Measurements from ENCODE around the gene CSNK2A2.

The CSNK2A2 gene

GRCh38 chr16:58194790-58195189 is 3.1 kb downstream of the CSNK2A2 start:
- Histone ChIP-seq H3K4me1 (ENCODE audit: control insufficient read depth, insufficient read depth, low read depth, low read length) (peaks cover 11% of the 10 kb centered on the region), H2AFZ (ENCODE audit: low read depth, low read length) (no peak overlapping the region), H3K27ac (ENCODE audit: low read length, poor library complexity, severe bottlenecking) (no peak overlapping the region), H3K27me3 (ENCODE audit: control insufficient read depth in 1 of 2, insufficient read depth in 1 of 2, low read length in 2 of 2) (peaks cover 6 to 11% of the 10 kb centered on the region in 2 experiments), H2BK12ac (ENCODE audit: low read length in 2 of 2) (no peak overlapping the region), H2BK5ac (ENCODE audit: low read depth, low read length, poor library complexity, severe bottlenecking) (no peak overlapping the region), H3K9me3 (ENCODE audit: control insufficient read depth, low read length) (no peaks in the 10 kb centered on the region), H2BK120ac (ENCODE audit: low read depth, low read length) (no peak overlapping the region), H3K4me3 (ENCODE audit: insufficient read depth in 1 of 2, low read depth in 1 of 2, low read length in 2 of 2) (no peak overlapping the region), H3K4me2 (ENCODE audit: low read length, poor library complexity, severe bottlenecking) (no peak overlapping the region), H3K23ac (ENCODE audit: low read length in 2 of 2) (no peak overlapping the region), H4K91ac (ENCODE audit: low read length) (no peak overlapping the region), H3K36me3 (ENCODE audit: control insufficient read depth in 1 of 2, insufficient read depth in 2 of 2, low read depth in 1 of 2, low read length in 2 of 2) (peaks cover 3 to 60% of the 10 kb centered on the region in 2 experiments), H4K8ac (ENCODE audit: low read length) (no peak overlapping the region), H3K9ac (ENCODE audit: low read length) (peak overlapping the region; percentile 6), H3K79me1 (replicated peaks; ENCODE audit: low read length, poor library complexity, severe bottlenecking) (peaks cover 10% of the 10 kb centered on the region), H3K18ac (ENCODE audit: low read depth in 1 of 2, low read length in 2 of 2) (no peak overlapping the region), H2BK15ac (ENCODE audit: low read depth, poor library complexity, severe bottlenecking) (no peak overlapping the region), H2AK5ac (ENCODE audit: low read length, severe bottlenecking) (no peak overlapping the region), H3K4ac (ENCODE audit: low read depth in 1 of 2, low read length in 2 of 2) (no peak overlapping the region), H3K14ac (ENCODE audit: low read length in 2 of 2) (no peak overlapping the region)
- no peak for DNase-seq
- WGBS: 70% methylated on average over 2 of the region's 3 CpGs

- H3K18ac ChIP-seq (ENCODE audit: low read depth in 1 of 2, low read length in 2 of 2): no peak overlapping the region
- H3K23ac ChIP-seq (ENCODE audit: low read length in 2 of 2): no peak overlapping the region
- no peak overlapping the region for H3K14ac ChIP-seq (ENCODE audit: low read length in 2 of 2)
- H3K4me2 ChIP-seq (ENCODE audit: low read length, poor library complexity, severe bottlenecking): no peak overlapping the region
- no peaks in the 10 kb centered on the region for H3K9me3 ChIP-seq (ENCODE audit: control insufficient read depth, low read length)
- no peak overlapping the region for H2BK12ac ChIP-seq (ENCODE audit: low read length in 2 of 2)
- no peak overlapping the region for H3K4ac ChIP-seq (ENCODE audit: low read depth in 1 of 2, low read length in 2 of 2)
- H3K4me1 ChIP-seq (ENCODE audit: control insufficient read depth, insufficient read depth, low read depth, low read length): peaks cover 3% of the 10 kb centered on the region
- no peak overlapping the region for H4K91ac ChIP-seq (ENCODE audit: low read length)
- no peak overlapping the region for H4K8ac ChIP-seq (ENCODE audit: low read length)
- H2BK5ac ChIP-seq (ENCODE audit: low read depth, low read length, poor library complexity, severe bottlenecking): no peak overlapping the region
- H2AK5ac ChIP-seq (ENCODE audit: low read length, severe bottlenecking): peak overlapping the region; percentile 39
- no peak overlapping the region for H2BK120ac ChIP-seq (ENCODE audit: low read depth, low read length)
- H3K4me3 ChIP-seq (ENCODE audit: insufficient read depth in 1 of 2, low read depth in 1 of 2, low read length in 2 of 2): no peak overlapping the region
- no peak for DNase-seq
- H3K79me1 ChIP-seq (replicated peaks; ENCODE audit: low read length, poor library complexity, severe bottlenecking): peaks cover 26% of the 10 kb centered on the region
- 96% methylated on average over 10 of the region's 10 CpGs for WGBS
- peaks cover 19 to 93% of the 10 kb centered on the region in 2 experiments for H3K36me3 ChIP-seq (ENCODE audit: control insufficient read depth in 1 of 2, insufficient read depth in 2 of 2, low read depth in 1 of 2, low read length in 2 of 2)
- peak overlapping the region; percentile 50 for H3K27ac ChIP-seq (ENCODE audit: low read length, poor library complexity, severe bottlenecking)
- H2BK15ac ChIP-seq (ENCODE audit: low read depth, poor library complexity, severe bottlenecking): no peak overlapping the region
- no peak overlapping the region for H2AFZ ChIP-seq (ENCODE audit: low read depth, low read length)
- no peaks in the 10 kb centered on the region for H3K27me3 ChIP-seq (ENCODE audit: control insufficient read depth in 1 of 2, insufficient read depth in 1 of 2, low read length in 2 of 2)
- H3K9ac ChIP-seq (ENCODE audit: low read length): peak overlapping the region; percentile 1
These were observed 10.1 kb downstream of the CSNK2A2 start for GRCh38 chr16:58187665-58188421.

- H3K14ac ChIP-seq (ENCODE audit: low read length in 2 of 2): no peak overlapping the region
- H4K91ac ChIP-seq (ENCODE audit: low read length): no peak overlapping the region
- no peak overlapping the region for H2BK15ac ChIP-seq (ENCODE audit: low read depth, poor library complexity, severe bottlenecking)
- no peak overlapping the region for H2BK5ac ChIP-seq (ENCODE audit: low read depth, low read length, poor library complexity, severe bottlenecking)
- DNase-seq: no peak
- H3K9ac ChIP-seq (ENCODE audit: low read length): peak overlapping the region; percentile 1
- H3K27ac ChIP-seq (ENCODE audit: low read length, poor library complexity, severe bottlenecking): peak overlapping the region; percentile 45
- no peak overlapping the region for H3K23ac ChIP-seq (ENCODE audit: low read length in 2 of 2)
- no peak overlapping the region for H4K8ac ChIP-seq (ENCODE audit: low read length)
- H3K4me3 ChIP-seq (ENCODE audit: insufficient read depth in 1 of 2, low read depth in 1 of 2, low read length in 2 of 2): no peak overlapping the region
- H3K18ac ChIP-seq (ENCODE audit: low read depth in 1 of 2, low read length in 2 of 2): no peak overlapping the region
- no peak overlapping the region for H2AK5ac ChIP-seq (ENCODE audit: low read length, severe bottlenecking)
- no peak overlapping the region for H2AFZ ChIP-seq (ENCODE audit: low read depth, low read length)
- H3K4me1 ChIP-seq (ENCODE audit: control insufficient read depth, insufficient read depth, low read depth, low read length): peaks cover 3% of the 10 kb centered on the region
- H3K79me1 ChIP-seq (replicated peaks; ENCODE audit: low read length, poor library complexity, severe bottlenecking): peaks cover 22% of the 10 kb centered on the region
- peaks cover 16 to 90% of the 10 kb centered on the region in 2 experiments for H3K36me3 ChIP-seq (ENCODE audit: control insufficient read depth in 1 of 2, insufficient read depth in 2 of 2, low read depth in 1 of 2, low read length in 2 of 2)
- no peak overlapping the region for H2BK12ac ChIP-seq (ENCODE audit: low read length in 2 of 2)
- no peaks in the 10 kb centered on the region for H3K9me3 ChIP-seq (ENCODE audit: control insufficient read depth, low read length)
- H3K27me3 ChIP-seq (ENCODE audit: control insufficient read depth in 1 of 2, insufficient read depth in 1 of 2, low read length in 2 of 2): no peaks in the 10 kb centered on the region
- no peak overlapping the region for H3K4ac ChIP-seq (ENCODE audit: low read depth in 1 of 2, low read length in 2 of 2)
- no peak overlapping the region for H2BK120ac ChIP-seq (ENCODE audit: low read depth, low read length)
- no peak overlapping the region for H3K4me2 ChIP-seq (ENCODE audit: low read length, poor library complexity, severe bottlenecking)
These were observed 10.8 kb downstream of the CSNK2A2 start for GRCh38 chr16:58187092-58187491.

GRCh38 chr16:58186176-58186944 is 11.5 kb downstream of the CSNK2A2 start:
- Histone ChIP-seq H3K27me3 (ENCODE audit: control insufficient read depth in 1 of 2, insufficient read depth in 1 of 2, low read length in 2 of 2) (no peaks in the 10 kb centered on the region), H3K9ac (ENCODE audit: low read length) (no peak overlapping the region), H4K8ac (ENCODE audit: low read length) (no peak overlapping the region), H2BK12ac (ENCODE audit: low read length in 2 of 2) (no peak overlapping the region), H3K27ac (ENCODE audit: low read length, poor library complexity, severe bottlenecking) (no peak overlapping the region), H4K91ac (ENCODE audit: low read length) (no peak overlapping the region), H2AK5ac (ENCODE audit: low read length, severe bottlenecking) (peak overlapping the region; percentile 54), H3K4me3 (ENCODE audit: insufficient read depth in 1 of 2, low read depth in 1 of 2, low read length in 2 of 2) (no peak overlapping the region), H3K36me3 (ENCODE audit: control insufficient read depth in 1 of 2, insufficient read depth in 2 of 2, low read depth in 1 of 2, low read length in 2 of 2) (peaks cover 16 to 91% of the 10 kb centered on the region in 2 experiments), H3K9me3 (ENCODE audit: control insufficient read depth, low read length) (no peaks in the 10 kb centered on the region), H3K4me1 (ENCODE audit: control insufficient read depth, insufficient read depth, low read depth, low read length) (peaks cover 3% of the 10 kb centered on the region), H2BK5ac (ENCODE audit: low read depth, low read length, poor library complexity, severe bottlenecking) (no peak overlapping the region), H2AFZ (ENCODE audit: low read depth, low read length) (no peak overlapping the region), H2BK120ac (ENCODE audit: low read depth, low read length) (no peak overlapping the region), H3K4me2 (ENCODE audit: low read length, poor library complexity, severe bottlenecking) (no peak overlapping the region), H3K14ac (ENCODE audit: low read length in 2 of 2) (no peak overlapping the region), H2BK15ac (ENCODE audit: low read depth, poor library complexity, severe bottlenecking) (no peak overlapping the region), H3K4ac (ENCODE audit: low read depth in 1 of 2, low read length in 2 of 2) (no peak overlapping the region), H3K18ac (ENCODE audit: low read depth in 1 of 2, low read length in 2 of 2) (no peak overlapping the region), H3K79me1 (replicated peaks; ENCODE audit: low read length, poor library complexity, severe bottlenecking) (peaks cover 23% of the 10 kb centered on the region), H3K23ac (ENCODE audit: low read length in 2 of 2) (no peak overlapping the region)
- DNase-seq: no peak
- 97% methylated on average over 5 of the region's 6 CpGs for WGBS
